DOHH2 (cell line): ENCODE results near the gene ABITRAM.

Experiments used
- H3F3A ChIP-seq: fragments of 200-600 bp; sonication (generic), shearing (Covaris generic); 2 replicates; pipeline ENCODE4 v1.6.0; 2016; ENCODE audit warnings: antibody characterized with exemption, mild to moderate bottlenecking; ENCODE audit not compliant: control insufficient read depth, insufficient read depth
- H3K27ac ChIP-seq: fragments of 200-600 bp; sonication (generic); 2 replicates; pipeline ENCODE4 v1.5.1; 2014; ENCODE audit warnings: low read depth, mild to moderate bottlenecking, low read length, moderate library complexity
- H3K27me3 ChIP-seq: fragments of 200-600 bp; sonication (generic); 2 replicates; pipeline ENCODE4 v1.6.1; 2014; ENCODE audit warnings: mild to moderate bottlenecking, low read length, mixed read lengths; ENCODE audit not compliant: control insufficient read depth
- H3K36me3 ChIP-seq: fragments of 200-600 bp; sonication (generic); 2 replicates; pipeline ENCODE4 v1.6.1; 2014; ENCODE audit warnings: mild to moderate bottlenecking, low read length, moderate library complexity, mixed read lengths; ENCODE audit not compliant: control insufficient read depth
- H3K4me1 ChIP-seq: fragments of 200-600 bp; sonication (generic); 2 replicates; pipeline ENCODE4 v1.6.1; 2014; ENCODE audit warnings: mild to moderate bottlenecking, low read length, mixed read lengths; ENCODE audit not compliant: control insufficient read depth
- H3K4me2 ChIP-seq: fragments of 200-600 bp; sonication (generic); 2 replicates; pipeline ENCODE4 v1.6.0; 2014; ENCODE audit warnings: mild to moderate bottlenecking, low read length, moderate library complexity
- H3K4me3 ChIP-seq: fragments of 200-600 bp; sonication (generic); 2 replicates; pipeline ENCODE4 v1.5.1; 2014; ENCODE audit warnings: mild to moderate bottlenecking, low read length, mixed read lengths
- H3K79me2 ChIP-seq: fragments of 200-600 bp; sonication (generic); 2 replicates; pipeline ENCODE4 v1.6.1; 2014; ENCODE audit warnings: mild to moderate bottlenecking, low read length, mixed read lengths; ENCODE audit not compliant: control insufficient read depth
- H3K9me2 ChIP-seq: fragments of 200-600 bp; sonication (generic); replicated peaks from 2 replicates; pipeline ENCODE4 v1.6.1; 2014; ENCODE audit warnings: mild to moderate bottlenecking, low read length, mixed read lengths; ENCODE audit not compliant: control insufficient read depth
- H3K9me3 ChIP-seq: fragments of 200-600 bp; sonication (generic); 2 replicates; pipeline ENCODE4 v1.6.1; 2014; ENCODE audit warnings: antibody characterized with exemption, low read length, mixed read lengths; ENCODE audit not compliant: control insufficient read depth, insufficient read depth
- H4K20me1 ChIP-seq: fragments of 200-600 bp; sonication (generic); 2 replicates; pipeline ENCODE4 v1.6.0; 2014; ENCODE audit warnings: low read depth, mild to moderate bottlenecking, antibody characterized with exemption, low read length, moderate library complexity; ENCODE audit not compliant: control insufficient read depth, insufficient read depth
- CTCF ChIP-seq: fragments of 200-600 bp; sonication (generic); IDR thresholded peaks from one replicate; pipeline ENCODE4 v1.5.1; 2014; ENCODE audit warnings: antibody characterized with exemption, mild to moderate bottlenecking, low read depth, low read length; ENCODE audit not compliant: poor library complexity, severe bottlenecking
- EZH2phosphoT487 ChIP-seq: fragments of 200-600 bp; sonication (generic); IDR thresholded peaks from 2 replicates; pipeline ENCODE4 v1.6.1; 2017; ENCODE audit warnings: borderline replicate concordance, mild to moderate bottlenecking, antibody characterized with exemption, low read length, moderate library complexity, mixed read lengths

The ABITRAM gene

GRCh38 chr9:108951578-108951977 lies 17.4 kb downstream of the ABITRAM start:
- 0 out of 2 replicates have a peak, but pooled peaks cover 2% of the 10 kb centered on the region for H3F3A ChIP-seq
- no peaks in the 10 kb centered on the region for H3K9me3 ChIP-seq
- no peak overlapping the region for H3K4me2 ChIP-seq
- H3K4me3 ChIP-seq: no peak overlapping the region
- no peaks in the 10 kb centered on the region for H4K20me1 ChIP-seq
- no peaks in the 10 kb centered on the region; the same call in 1 of the 2 replicates for H3K36me3 ChIP-seq
- TF ChIP-seq EZH2phosphoT487: no peak
- TF ChIP-seq CTCF: no peak
- peaks cover 6% of the 10 kb centered on the region for H3K4me1 ChIP-seq
- H3K9me2 ChIP-seq: no peaks in the 10 kb centered on the region
- no peaks in the 10 kb centered on the region for H3K27me3 ChIP-seq
- no peaks in the 10 kb centered on the region for H3K79me2 ChIP-seq
- no peak overlapping the region for H3K27ac ChIP-seq

- no peaks in the 10 kb centered on the region for H4K20me1 ChIP-seq
- TF ChIP-seq CTCF (peak; percentile 58), EZH2phosphoT487 (no peak)
These were observed 19.9 kb downstream of the ABITRAM start for GRCh38 chr9:108953983-108954574.

GRCh38 chr9:108956022-108956630 lies 21.9 kb downstream of the ABITRAM start:
- H3K9me3 ChIP-seq: no peaks in the 10 kb centered on the region
- H3K9me2 ChIP-seq: no peaks in the 10 kb centered on the region
- H3K79me2 ChIP-seq: no peaks in the 10 kb centered on the region
- TF ChIP-seq EZH2phosphoT487 (no peak), CTCF (no peak)
- H3F3A ChIP-seq: 0 out of 2 replicates have a peak, but pooled peaks cover 2% of the 10 kb centered on the region
- no peak overlapping the region for H3K4me2 ChIP-seq
- no peak overlapping the region for H3K27ac ChIP-seq
- no peaks in the 10 kb centered on the region for H4K20me1 ChIP-seq
- no peaks in the 10 kb centered on the region; the same call in 1 of the 2 replicates for H3K36me3 ChIP-seq
- no peaks in the 10 kb centered on the region for H3K27me3 ChIP-seq
- H3K4me1 ChIP-seq: peaks cover 6% of the 10 kb centered on the region
- no peak overlapping the region for H3K4me3 ChIP-seq

More at GRCh38 chr9:108953983-108954574, 19.9 kb downstream of the ABITRAM start:
- Histone ChIP-seq H3F3A (0 out of 2 replicates have a peak, but pooled peaks cover 2% of the 10 kb centered on the region), H3K9me3 (no peaks in the 10 kb centered on the region), H3K4me3 (no peak overlapping the region), H3K9me2 (no peaks in the 10 kb centered on the region), H3K27me3 (no peaks in the 10 kb centered on the region), H3K4me2 (no peak overlapping the region), H3K36me3 (no peaks in the 10 kb centered on the region; the same call in 1 of the 2 replicates), H3K4me1 (peaks cover 6% of the 10 kb centered on the region), H3K79me2 (no peaks in the 10 kb centered on the region), H3K27ac (no peak overlapping the region)
